ENCODE results near the gene PRKRIP1.
"Not testable (repeated sequence)": the region's sequence is repeated elsewhere in the genome, so short reads cannot be mapped to it uniquely, and the experiment has no call there.

PRKRIP1 gene

GRCh38 chr7:102395873-102396709 lies at the start of gene PRKRIP1:
Gene PRKRIP1 (plus strand): TSS chr7:102396363. CDS start chr7:102396412, 49 bp downstream.
- peak within 1 kb of the TSS; percentile 97 for H3K4me3 ChIP-seq (ENCODE audit: low read length)
- TF ChIP-seq, protein P1, sequence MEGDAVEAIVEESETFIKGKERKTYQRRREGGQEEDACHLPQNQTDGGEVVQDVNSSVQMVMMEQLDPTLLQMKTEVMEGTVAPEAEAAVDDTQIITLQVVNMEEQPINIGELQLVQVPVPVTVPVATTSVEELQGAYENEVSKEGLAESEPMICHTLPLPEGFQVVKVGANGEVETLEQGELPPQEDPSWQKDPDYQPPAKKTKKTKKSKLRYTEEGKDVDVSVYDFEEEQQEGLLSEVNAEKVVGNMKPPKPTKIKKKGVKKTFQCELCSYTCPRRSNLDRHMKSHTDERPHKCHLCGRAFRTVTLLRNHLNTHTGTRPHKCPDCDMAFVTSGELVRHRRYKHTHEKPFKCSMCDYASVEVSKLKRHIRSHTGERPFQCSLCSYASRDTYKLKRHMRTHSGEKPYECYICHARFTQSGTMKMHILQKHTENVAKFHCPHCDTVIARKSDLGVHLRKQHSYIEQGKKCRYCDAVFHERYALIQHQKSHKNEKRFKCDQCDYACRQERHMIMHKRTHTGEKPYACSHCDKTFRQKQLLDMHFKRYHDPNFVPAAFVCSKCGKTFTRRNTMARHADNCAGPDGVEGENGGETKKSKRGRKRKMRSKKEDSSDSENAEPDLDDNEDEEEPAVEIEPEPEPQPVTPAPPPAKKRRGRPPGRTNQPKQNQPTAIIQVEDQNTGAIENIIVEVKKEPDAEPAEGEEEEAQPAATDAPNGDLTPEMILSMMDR (conservative IDR thresholded peaks at IDR 0.05; ENCODE audit: low read depth, low read length), result no peak
- peak; percentile 78 for DNase-seq (ENCODE audit: low read depth)

DNA sequence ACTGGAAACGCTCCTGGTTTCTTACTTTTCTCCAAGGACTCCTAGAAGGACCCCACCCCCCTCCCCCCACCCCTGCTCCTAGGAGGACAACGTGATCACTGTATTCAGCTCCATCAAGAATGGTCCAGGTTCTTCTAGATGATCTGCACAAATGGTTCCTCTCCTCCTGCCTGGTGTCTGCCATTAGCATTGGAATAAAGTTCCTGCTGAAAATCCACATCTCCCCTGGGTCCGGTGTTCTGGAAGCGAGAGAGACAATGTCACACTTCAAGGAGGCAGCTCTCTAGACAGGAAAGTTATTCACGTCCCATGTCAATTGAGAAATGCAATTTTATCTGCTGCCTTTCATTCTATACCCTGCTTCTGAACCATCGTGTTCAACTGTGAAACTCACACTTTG lies 49.2 kb upstream of the PRKRIP1 start:
- not testable (repeated sequence) for H3K4me3 ChIP-seq (ENCODE audit: low read length); DNase-seq (ENCODE audit: low read depth)

GRCh38 chr7:102356344-102356743 lies 39.8 kb upstream of the PRKRIP1 start, which contains the start of gene SPDYE6:
Gene SPDYE6 (minus strand): TSS chr7:102356444. CDS start chr7:102356023, 421 bp downstream.
- H3K4me3 ChIP-seq (ENCODE audit: low read length); DNase-seq (ENCODE audit: low read depth): not testable (repeated sequence)

DNA sequence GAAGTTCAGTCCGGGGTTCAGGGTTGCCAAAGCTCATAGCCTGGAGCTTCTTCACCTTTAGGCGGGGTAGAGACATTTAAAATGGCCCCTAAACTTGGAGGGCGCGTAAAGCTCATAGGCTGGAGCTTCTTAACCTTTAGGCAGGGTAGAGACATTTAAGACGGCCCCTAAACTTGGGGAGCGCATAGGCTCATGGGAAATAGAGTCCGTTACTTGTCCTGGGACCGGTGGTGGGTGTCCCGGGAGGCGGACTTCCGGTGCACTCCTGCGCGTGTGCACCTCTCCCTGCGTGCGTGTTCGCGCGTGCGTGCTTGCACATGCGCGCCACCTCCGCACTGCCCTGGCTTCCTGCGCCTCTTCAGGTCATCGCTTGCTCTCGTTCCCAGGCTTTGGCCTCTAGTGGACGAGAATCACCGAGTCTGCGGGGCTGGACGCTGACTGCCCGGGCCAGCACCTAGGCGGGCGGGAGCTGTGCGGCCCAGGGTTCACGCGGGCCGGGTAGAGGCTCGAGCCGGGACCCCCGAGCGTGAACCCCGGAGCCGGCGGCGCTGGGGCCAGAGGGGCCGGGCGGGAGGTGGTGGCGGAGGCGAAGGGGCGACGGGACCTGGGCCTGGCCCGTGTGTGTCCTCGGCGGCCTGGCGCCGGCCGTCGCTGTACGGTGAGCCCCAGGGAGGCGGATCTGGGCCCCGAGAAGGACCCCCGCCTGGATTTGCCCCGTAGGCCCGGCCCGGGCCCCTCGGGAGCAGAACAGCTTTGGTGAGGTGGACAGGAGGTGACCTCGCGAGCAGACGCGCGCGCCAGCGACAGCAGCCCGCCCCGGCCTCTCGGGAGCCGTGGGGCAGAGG lies 32.4 kb upstream of the PRKRIP1 start:
- peak; percentile 96 for DNase-seq (ENCODE audit: low read depth)
- TF ChIP-seq, protein P1 (conservative IDR thresholded peaks at IDR 0.05; ENCODE audit: low read depth, low read length), result peak; percentile 3
- H3K4me3 ChIP-seq (ENCODE audit: low read length), result peak overlapping the region; percentile 60

GRCh38 chr7:102364394-102364886 lies 31.7 kb upstream of the PRKRIP1 start:
- peak overlapping the region; percentile 60 for H3K4me3 ChIP-seq (ENCODE audit: low read length)
- not testable (repeated sequence) for DNase-seq (ENCODE audit: low read depth)

DNA sequence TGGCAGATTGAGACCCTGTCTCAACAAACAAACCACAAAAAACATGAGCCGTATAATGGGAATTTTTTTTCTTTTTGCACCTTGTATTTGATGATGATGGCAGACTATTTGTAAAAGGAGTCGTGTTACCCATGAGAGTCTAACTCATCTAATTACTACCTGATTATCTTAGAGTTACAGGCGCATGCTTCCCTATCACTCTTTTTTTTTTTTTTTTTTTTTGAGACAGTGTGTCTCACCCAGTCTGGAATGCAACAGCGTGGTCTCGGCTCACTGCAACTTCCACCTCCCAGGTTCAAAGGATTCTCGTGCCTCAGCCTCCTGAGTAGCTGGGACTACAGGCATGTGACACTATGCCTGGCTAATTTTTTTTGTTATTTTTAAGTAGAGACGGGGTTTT lies 30.8 kb upstream of the PRKRIP1 start:
- not testable (repeated sequence) for H3K4me3 ChIP-seq (ENCODE audit: low read length)

DNA sequence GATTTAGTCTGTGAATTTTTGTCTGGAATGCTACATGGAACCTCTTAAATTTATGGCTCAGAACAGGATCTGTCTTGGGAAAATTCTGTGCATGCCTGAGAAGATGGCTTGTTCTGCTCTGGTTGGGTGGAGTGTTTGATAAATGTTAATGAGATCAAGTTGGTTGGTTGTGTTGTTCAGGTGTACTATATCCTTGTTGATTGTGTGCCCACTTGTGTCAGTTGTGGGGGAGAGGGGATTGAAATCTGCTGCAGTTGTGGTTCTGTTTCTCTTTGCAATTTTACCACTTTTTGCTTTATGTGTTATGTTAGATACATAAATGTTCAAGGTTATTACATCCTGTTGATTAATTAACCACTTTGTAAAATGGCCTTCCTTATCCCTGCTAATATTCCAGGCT lies 26.1 kb upstream of the PRKRIP1 start:
- not testable (repeated sequence) for DNase-seq (ENCODE audit: low read depth); H3K4me3 ChIP-seq (ENCODE audit: low read length)

More for the DNA sequence above, 30.8 kb upstream of the PRKRIP1 start:
- not testable (repeated sequence) for DNase-seq (ENCODE audit: low read depth)

DNA sequence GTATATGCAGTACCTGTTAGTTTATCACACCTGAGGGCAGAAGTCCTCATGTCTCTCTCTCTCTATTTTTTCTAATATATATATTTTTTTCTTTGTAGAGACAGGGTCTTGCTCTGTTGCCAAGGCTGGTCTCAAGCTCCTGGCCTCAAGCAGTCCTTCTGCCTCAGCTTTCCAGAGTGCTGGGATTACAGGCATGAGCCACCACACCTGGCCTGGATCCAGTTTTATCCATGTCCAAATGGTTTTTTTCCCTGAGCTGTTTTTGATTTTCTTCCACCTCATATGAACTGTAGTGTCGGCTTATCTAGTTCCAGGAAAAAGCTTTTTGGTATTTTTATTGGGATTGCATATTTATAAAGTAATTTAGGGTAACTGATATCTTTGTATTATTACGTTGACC lies 23.4 kb upstream of the PRKRIP1 start:
- not testable (repeated sequence) for DNase-seq (ENCODE audit: low read depth); H3K4me3 ChIP-seq (ENCODE audit: low read length)

DNA sequence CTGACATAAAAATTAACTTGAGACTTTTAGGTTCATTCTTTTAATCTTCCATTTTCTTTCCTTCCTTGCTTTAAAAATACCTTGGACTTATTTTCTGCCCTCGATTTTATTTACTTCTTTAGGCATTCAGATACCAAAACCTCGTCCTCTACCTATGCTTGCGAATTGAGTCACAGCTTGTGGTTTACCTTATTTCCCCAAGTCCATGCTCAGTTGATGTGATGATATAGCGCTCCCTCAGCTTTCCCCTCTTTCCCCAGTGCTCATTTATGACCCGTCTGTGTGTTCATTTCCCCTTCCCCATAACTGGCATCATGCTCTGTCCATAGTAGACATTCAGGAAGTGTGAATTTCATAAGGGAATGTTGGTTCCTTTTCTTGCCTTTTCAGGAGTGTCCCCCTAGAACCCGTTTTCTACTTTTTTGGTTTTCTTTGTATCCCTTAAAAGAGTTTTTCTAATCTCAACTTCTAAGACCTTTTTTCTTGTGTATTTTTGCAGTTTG lies 19.1 kb upstream of the PRKRIP1 start:
- no peak overlapping the region for H3K4me3 ChIP-seq (ENCODE audit: low read length)
- DNase-seq (ENCODE audit: low read depth), result no peak
- TF ChIP-seq, protein P1 (conservative IDR thresholded peaks at IDR 0.05; ENCODE audit: low read depth, low read length), result no peak

DNA sequence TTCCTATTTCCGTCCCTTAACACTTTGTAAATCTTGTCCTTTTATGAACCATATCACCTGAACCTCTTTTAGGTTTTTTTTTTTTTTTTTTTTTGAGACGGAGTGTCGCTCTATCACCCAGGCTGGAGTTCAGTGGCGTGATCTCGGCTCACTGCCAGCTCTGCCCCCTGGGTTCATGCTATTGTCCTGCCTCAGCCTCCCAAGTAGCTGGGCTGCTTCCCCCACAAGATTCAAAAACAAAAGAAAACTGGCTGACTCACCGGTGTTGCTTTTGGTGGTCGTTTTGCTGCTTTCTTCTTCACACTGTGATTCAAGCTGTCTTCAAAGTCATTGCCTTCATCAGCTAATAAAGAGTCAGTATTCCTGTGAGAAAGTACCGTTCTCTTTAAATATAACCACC lies 15.3 kb upstream of the PRKRIP1 start:
- not testable (repeated sequence) for H3K4me3 ChIP-seq (ENCODE audit: low read length); DNase-seq (ENCODE audit: low read depth)

DNA sequence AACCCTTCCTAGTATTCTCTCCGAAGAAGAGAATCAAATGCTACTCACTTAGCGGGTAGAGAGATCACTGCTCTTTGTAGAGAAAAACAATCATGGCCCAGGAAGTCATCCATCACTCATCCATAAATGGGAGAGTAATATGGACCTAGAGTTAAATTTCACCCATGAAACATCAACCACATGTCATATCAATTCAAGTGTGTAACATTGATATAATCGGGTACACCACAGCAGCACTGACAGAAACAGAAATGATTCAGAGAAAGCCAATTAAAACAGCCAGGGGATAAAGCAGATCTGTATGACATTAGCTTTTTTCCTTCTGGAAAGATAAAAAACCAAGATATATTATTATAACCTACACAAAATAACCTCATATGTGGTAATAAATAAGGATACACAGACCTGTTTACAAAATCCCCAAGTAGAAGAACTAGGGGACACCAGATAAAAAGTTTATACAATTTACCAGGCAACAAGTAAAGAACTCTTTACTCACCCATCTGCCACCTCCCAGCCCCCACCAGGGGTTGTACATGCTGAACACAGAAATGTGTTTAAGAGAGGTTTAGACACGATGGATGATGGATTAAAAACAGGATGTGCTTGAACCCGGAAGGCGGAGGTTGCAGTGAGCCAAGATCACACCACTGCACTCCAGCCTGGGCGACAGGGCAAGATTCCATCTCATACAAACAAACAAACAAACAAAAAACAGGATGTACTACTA lies 14.3 kb upstream of the PRKRIP1 start:
- DNase-seq (ENCODE audit: low read depth); H3K4me3 ChIP-seq (ENCODE audit: low read length): not testable (repeated sequence)
